ENCODE results near the gene UBASH3A. TPM values are rescaled to one million over a fixed set of nuclear protein-coding genes. Genes with fewer than 3 reads are reported as not detected.

UBASH3A gene
- total and polyA plus RNA-seq, 12 donors = 0.09 to 1.3 (median 0.15) TPM; not detected in 7

DNA sequence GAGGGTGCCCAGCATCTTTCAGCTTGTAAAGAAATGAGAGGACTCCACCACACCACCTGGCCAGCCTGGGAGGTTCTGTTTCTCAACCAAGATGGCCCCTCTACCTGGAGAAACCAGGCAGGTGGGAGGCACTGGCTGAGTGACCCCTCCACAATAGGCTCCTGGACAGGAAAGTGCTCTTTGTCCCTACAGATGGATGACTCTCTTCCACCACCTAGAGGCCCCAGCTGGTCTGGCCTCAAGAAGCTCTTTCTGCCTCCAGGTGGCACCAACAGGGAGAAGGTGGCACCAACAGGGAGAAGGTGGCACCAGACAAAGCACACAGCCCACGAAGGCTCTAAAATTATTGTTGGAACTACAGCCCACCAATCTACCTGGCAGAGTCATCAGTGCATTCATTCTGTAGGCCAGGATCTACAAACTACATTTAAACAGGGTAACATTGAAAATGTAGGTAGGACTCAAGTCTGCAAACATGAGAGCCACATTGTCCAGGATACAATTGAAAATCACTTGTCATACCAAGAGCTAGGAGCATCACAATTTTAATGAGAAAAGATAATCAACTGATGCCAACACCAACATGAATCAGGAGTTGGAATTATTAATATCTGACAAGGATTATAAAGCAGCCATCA, 22.2 kb upstream of the UBASH3A start:
- no peak for DNase-seq
- Histone ChIP-seq H3K4me1 (no peaks in the 10 kb centered on the region), H3K27me3 (peaks cover 0 to 33% (median 6%) of the 10 kb centered on the region in 7 donors), H3K9me3 (peaks cover 0 to 18% (median 0%) of the 10 kb centered on the region in 11 donors), H3K27ac (no peak overlapping the region), H3K4me3 (no peak overlapping the region), H3K36me3 (no peaks in the 10 kb centered on the region)
- no peak for ATAC-seq
- TF ChIP-seq, protein P1, sequence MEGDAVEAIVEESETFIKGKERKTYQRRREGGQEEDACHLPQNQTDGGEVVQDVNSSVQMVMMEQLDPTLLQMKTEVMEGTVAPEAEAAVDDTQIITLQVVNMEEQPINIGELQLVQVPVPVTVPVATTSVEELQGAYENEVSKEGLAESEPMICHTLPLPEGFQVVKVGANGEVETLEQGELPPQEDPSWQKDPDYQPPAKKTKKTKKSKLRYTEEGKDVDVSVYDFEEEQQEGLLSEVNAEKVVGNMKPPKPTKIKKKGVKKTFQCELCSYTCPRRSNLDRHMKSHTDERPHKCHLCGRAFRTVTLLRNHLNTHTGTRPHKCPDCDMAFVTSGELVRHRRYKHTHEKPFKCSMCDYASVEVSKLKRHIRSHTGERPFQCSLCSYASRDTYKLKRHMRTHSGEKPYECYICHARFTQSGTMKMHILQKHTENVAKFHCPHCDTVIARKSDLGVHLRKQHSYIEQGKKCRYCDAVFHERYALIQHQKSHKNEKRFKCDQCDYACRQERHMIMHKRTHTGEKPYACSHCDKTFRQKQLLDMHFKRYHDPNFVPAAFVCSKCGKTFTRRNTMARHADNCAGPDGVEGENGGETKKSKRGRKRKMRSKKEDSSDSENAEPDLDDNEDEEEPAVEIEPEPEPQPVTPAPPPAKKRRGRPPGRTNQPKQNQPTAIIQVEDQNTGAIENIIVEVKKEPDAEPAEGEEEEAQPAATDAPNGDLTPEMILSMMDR (IDR thresholded peaks at IDR 0.05) = peak in 7 of 9 donors; percentile 24 to 64 (median 43)
- intact Hi-C loops (cut with DNase I) = no loop called here
- 52 to 58% methylated on average over 1 of the region's 1 CpG for WGBS, 2 donors

DNA sequence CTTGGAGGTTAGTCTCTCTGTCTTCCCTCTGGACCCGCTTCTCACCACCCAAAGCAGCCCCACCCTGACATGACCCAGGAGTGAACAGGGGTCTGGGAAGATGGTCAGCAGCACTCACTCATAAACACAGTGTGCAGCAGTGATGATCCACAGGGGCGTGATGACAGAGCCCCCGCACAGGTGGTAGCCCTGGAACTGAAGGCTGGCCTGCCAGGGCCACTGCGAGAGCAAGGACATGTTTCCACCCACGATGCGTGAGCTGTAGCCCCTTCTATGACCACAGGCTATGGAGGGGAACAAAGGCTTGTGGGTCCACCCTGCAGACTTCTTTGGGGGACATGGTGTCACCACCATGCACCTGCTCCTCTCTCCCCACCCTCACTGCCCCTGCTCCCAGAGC, 20.8 kb upstream of the UBASH3A start:
- DNase-seq = no peak
- Histone ChIP-seq H3K27ac (no peak overlapping the region), H3K4me1 (no peaks in the 10 kb centered on the region), H3K4me3 (no peak overlapping the region), H3K9me3 (peaks cover 0 to 18% (median 0%) of the 10 kb centered on the region in 11 donors), H3K36me3 (no peaks in the 10 kb centered on the region), H3K27me3 (peaks cover 0 to 25% (median 3%) of the 10 kb centered on the region in 7 donors)
- no peak for ATAC-seq
- TF ChIP-seq, protein P1 (IDR thresholded peaks at IDR 0.05) = no peak
- WGBS, 2 donors = 91 to 95% methylated on average over 6 of the region's 6 CpGs
- intact Hi-C loops (cut with DNase I) = no loop called here

DNA sequence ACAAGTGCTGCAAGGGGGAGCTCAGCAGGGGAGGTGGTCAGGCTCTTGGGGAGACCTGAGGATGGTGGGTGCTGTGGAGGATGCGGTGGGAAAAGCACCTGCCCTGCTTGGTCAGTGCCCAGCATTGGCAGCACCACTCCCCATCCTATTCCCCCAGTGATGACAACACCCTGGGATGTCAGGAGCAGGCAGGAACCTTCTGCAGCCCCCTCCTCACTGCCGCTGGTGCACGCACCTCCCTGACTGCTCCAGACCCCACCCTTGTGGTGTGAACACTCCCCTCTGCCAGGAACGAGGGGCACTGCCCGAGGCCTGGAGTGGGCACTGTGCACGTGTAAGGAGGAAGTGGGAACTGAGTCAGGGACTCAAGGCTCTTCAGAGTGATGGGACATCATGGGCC, 20.4 kb upstream of the UBASH3A start:
- ATAC-seq = no peak
- intact Hi-C loops (cut with DNase I) = no loop called here
- H3K4me3 ChIP-seq = no peak overlapping the region
- H3K27me3 ChIP-seq = peaks cover 0 to 25% (median under 1%) of the 10 kb centered on the region in 7 donors
- peaks cover 0 to 18% (median 0%) of the 10 kb centered on the region in 11 donors for H3K9me3 ChIP-seq
- WGBS, 2 donors = 81 to 85% methylated on average over 6 of the region's 6 CpGs
- H3K36me3 ChIP-seq = no peaks in the 10 kb centered on the region
- TF ChIP-seq, protein P1 (IDR thresholded peaks at IDR 0.05) = no peak
- no peaks in the 10 kb centered on the region for H3K4me1 ChIP-seq
- DNase-seq = no peak
- H3K27ac ChIP-seq = no peak overlapping the region

DNA sequence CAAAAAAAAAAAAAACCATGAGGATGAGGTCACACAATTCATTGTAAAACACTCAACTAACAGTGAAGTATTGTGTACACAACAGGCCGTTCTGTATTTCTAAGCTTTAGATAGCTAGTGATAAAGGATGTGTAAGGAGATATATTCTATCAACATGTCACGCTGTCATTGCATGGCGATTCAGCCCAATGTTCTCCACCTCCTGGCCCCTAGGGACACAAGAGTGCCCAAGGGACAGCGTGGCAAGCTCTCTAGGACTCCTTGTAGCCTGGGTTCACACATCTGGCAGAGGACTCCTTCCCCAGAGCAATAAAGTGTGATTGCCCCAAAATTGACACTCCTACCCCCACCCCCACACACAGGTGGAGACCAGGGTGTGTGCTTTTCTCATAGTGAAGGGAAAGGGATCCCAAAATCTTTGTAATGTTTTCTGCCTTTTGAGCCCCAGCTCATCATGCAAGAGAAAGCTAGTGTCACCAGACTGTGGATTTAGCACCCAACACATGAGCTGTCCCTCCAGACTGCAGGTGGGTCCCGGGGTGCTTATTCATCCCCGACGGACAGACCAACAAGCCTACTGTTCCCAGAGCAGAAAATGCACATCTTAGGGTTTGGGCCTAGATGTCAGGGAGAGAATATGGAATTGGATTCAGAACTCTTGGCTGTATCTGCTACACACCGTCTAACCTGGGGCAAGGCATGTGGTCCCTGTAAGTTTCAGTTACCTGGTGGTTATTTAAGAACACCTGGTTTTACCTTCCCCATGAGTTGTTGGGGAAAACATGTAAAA, 19.4 kb upstream of the UBASH3A start:
- Histone ChIP-seq H3K27me3 (peaks cover 0 to 24% (median 3%) of the 10 kb centered on the region in 7 donors), H3K4me3 (no peak overlapping the region), H3K36me3 (no peaks in the 10 kb centered on the region), H3K4me1 (peaks cover 0 to 6% (median 0%) of the 10 kb centered on the region in 9 donors), H3K9me3 (peaks cover 0 to 18% (median 0%) of the 10 kb centered on the region in 11 donors), H3K27ac (no peak overlapping the region)
- ATAC-seq = no peak
- TF ChIP-seq, protein P1 (IDR thresholded peaks at IDR 0.05) = no peak
- WGBS, 2 donors = 75 to 79% methylated on average over 8 of the region's 8 CpGs
- intact Hi-C loops (cut with DNase I) = no loop called here
- no peak for DNase-seq
